Large intestine (tissue), 1 donor: ENCODE data around the gene CCS. TPM values are rescaled to one million over a fixed set of nuclear protein-coding genes. Genes with fewer than 3 reads are reported as not detected.

Experiments used
- polyA plus RNA-seq: library from polyadenylated mRNA; unstranded; fragments of 120-200 nt; gene quantifications from one replicate; pipeline ENCODE4 v1.2.1, GENCODE V29; 2013

CCS gene
- polyA plus RNA-seq, 1 donor: 55.8 TPM

Other genes with a start within 250 kb of the CCS start
- gene BRMS1, start 248.1 kb upstream of the CCS start, polyA plus RNA-seq: 32.4 TPM
- 31.0 TPM for gene B4GAT1, start 245.6 kb upstream of the CCS start, polyA plus RNA-seq
- gene SLC29A2, start 221.4 kb upstream of the CCS start, polyA plus RNA-seq: 13.2 TPM
- 1.7 TPM for gene NPAS4, start 172.2 kb upstream of the CCS start, polyA plus RNA-seq
- gene MRPL11, start 154.3 kb upstream of the CCS start, polyA plus RNA-seq: 69.5 TPM
- 5.1 TPM for gene PELI3, start 126.3 kb upstream of the CCS start, polyA plus RNA-seq
- gene DPP3, start 112.8 kb upstream of the CCS start, polyA plus RNA-seq: 28.8 TPM
- 40.8 TPM for gene BBS1, start 82.5 kb upstream of the CCS start, polyA plus RNA-seq
- 8.5 TPM for gene ZDHHC24, start 47.1 kb upstream of the CCS start, polyA plus RNA-seq
- gene ACTN3, start 46.3 kb upstream of the CCS start, polyA plus RNA-seq: 0.22 TPM
- 11.9 TPM for gene CTSF, start 24.6 kb upstream of the CCS start, polyA plus RNA-seq
- gene CCDC87, start 122 bp upstream of the CCS start, polyA plus RNA-seq: 0.09 TPM
- 68.5 TPM for gene RBM14, start 23.4 kb downstream of the CCS start, polyA plus RNA-seq
- gene RBM4, start 45.5 kb downstream of the CCS start, polyA plus RNA-seq: 145 TPM
- 38.9 TPM for gene RBM4B, start 84.7 kb downstream of the CCS start, polyA plus RNA-seq
- gene SPTBN2, start 136.0 kb downstream of the CCS start, polyA plus RNA-seq: 7.1 TPM